ENCODE results near the gene COX4I1. TPM values are rescaled to one million over a fixed set of nuclear protein-coding genes. Genes with fewer than 3 reads are reported as not detected.

The COX4I1 gene
- total RNA-seq, 2 donors from 2014 or later = 220 to 234 TPM

- no peaks in the 10 kb centered on the region for H3K4me1 ChIP-seq (ENCODE audit: control insufficient read depth in 1 of 2, low read depth in 2 of 2)
- no peaks in the 10 kb centered on the region for H3K36me3 ChIP-seq
- H3K27me3 ChIP-seq (replicated peaks; ENCODE audit: insufficient read depth) = no peaks in the 10 kb centered on the region
- no peaks in the 10 kb centered on the region for H3K9me3 ChIP-seq
- no peak for DNase-seq (ENCODE audit: low spot score)
- ATAC-seq (ENCODE audit: insufficient number of reproducible peaks, low FRiP score, low read depth) = no peak
- TF ChIP-seq CTCF (IDR thresholded peaks at IDR 0.05) = no peak
- no peak overlapping the region for H3K27ac ChIP-seq
- H3K4me3 ChIP-seq = no peak overlapping the region
Measured at GRCh38 chr16:85842435-85842834, 42.9 kb downstream of the COX4I1 start.

- H3K9me3 ChIP-seq = no peaks in the 10 kb centered on the region
- DNase-seq (ENCODE audit: low spot score) (no peak), ATAC-seq (ENCODE audit: insufficient number of reproducible peaks, low FRiP score, low read depth) (no peak)
- no peak for TF ChIP-seq CTCF (IDR thresholded peaks at IDR 0.05)
- H3K4me1 ChIP-seq (ENCODE audit: control insufficient read depth in 1 of 2, low read depth in 2 of 2) = no peaks in the 10 kb centered on the region
- no peaks in the 10 kb centered on the region for H3K36me3 ChIP-seq
- H3K4me3 ChIP-seq = no peak overlapping the region
- no peak overlapping the region for H3K27ac ChIP-seq
- no peaks in the 10 kb centered on the region for H3K27me3 ChIP-seq (replicated peaks; ENCODE audit: insufficient read depth)
Measured at GRCh38 chr16:85842848-85843247, 43.4 kb downstream of the COX4I1 start.

- Histone ChIP-seq H3K27me3 (replicated peaks; ENCODE audit: insufficient read depth) (no peaks in the 10 kb centered on the region), H3K4me3 (no peak overlapping the region), H3K9me3 (no peaks in the 10 kb centered on the region), H3K27ac (no peak overlapping the region), H3K4me1 (ENCODE audit: control insufficient read depth in 1 of 2, low read depth in 2 of 2) (no peaks in the 10 kb centered on the region), H3K36me3 (no peaks in the 10 kb centered on the region)
- DNase-seq (ENCODE audit: low spot score) (no peak), ATAC-seq (ENCODE audit: insufficient number of reproducible peaks, low FRiP score, low read depth) (no peak)
- no peak for TF ChIP-seq CTCF (IDR thresholded peaks at IDR 0.05)
Measured at GRCh38 chr16:85843471-85844168, 44.1 kb downstream of the COX4I1 start.

GRCh38 chr16:85844169-85844481 is 44.6 kb downstream of the COX4I1 start:
- Histone ChIP-seq H3K4me3 (no peak overlapping the region), H3K9me3 (no peaks in the 10 kb centered on the region)
- TF ChIP-seq CTCF (IDR thresholded peaks at IDR 0.05) = no peak

GRCh38 chr16:85844786-85845185 is 45.3 kb downstream of the COX4I1 start:
- no peaks in the 10 kb centered on the region for H3K4me1 ChIP-seq (ENCODE audit: control insufficient read depth in 1 of 2, low read depth in 2 of 2)
- no peak overlapping the region for H3K27ac ChIP-seq
- ATAC-seq (ENCODE audit: insufficient number of reproducible peaks, low FRiP score, low read depth) (no peak), DNase-seq (ENCODE audit: low spot score) (no peak)
- H3K4me3 ChIP-seq = no peak overlapping the region
- no peaks in the 10 kb centered on the region for H3K36me3 ChIP-seq
- no peaks in the 10 kb centered on the region for H3K9me3 ChIP-seq
- no peak for TF ChIP-seq CTCF (IDR thresholded peaks at IDR 0.05)
- no peaks in the 10 kb centered on the region for H3K27me3 ChIP-seq (replicated peaks; ENCODE audit: insufficient read depth)

More at GRCh38 chr16:85844169-85844481, 44.6 kb downstream of the COX4I1 start:
- DNase-seq (ENCODE audit: low spot score) (no peak), ATAC-seq (ENCODE audit: insufficient number of reproducible peaks, low FRiP score, low read depth) (no peak)
- Histone ChIP-seq H3K36me3 (no peaks in the 10 kb centered on the region), H3K27ac (no peak overlapping the region), H3K27me3 (replicated peaks; ENCODE audit: insufficient read depth) (no peaks in the 10 kb centered on the region), H3K4me1 (ENCODE audit: control insufficient read depth in 1 of 2, low read depth in 2 of 2) (no peaks in the 10 kb centered on the region)
